Islet of Langerhans (tissue), 1 donor: ENCODE measurements around the gene UBA6.
A peak's percentile ranks its signal among the peaks of the same experiment; 100 is the strongest.
"Not testable (repeated sequence)": the region's sequence is repeated elsewhere in the genome, so short reads cannot be mapped to it uniquely, and the experiment has no call there.

Experiments used
- FAIRE-seq: peaks from one replicate; lab custom pipeline; 2011; peaks lifted over from hg19 to GRCh38; lab: Jason Lieb, UNC

The UBA6 gene

GRCh38 chr4:67700738-67701516 is at the start of gene UBA6:
UBA6 (minus strand) TSS chr4:67701155; CDS start chr4:67701119, 36 bp downstream.
- FAIRE-seq = peak; percentile 84

GRCh38 chr4:67750691-67751090 is 49.7 kb upstream of the UBA6 start:
- no peak for FAIRE-seq

GRCh38 chr4:67749286-67749685 is 48.3 kb upstream of the UBA6 start:
- FAIRE-seq = no peak

- peak; percentile 98 for FAIRE-seq
These were observed 46.0 kb upstream of the UBA6 start for GRCh38 chr4:67746797-67747495.

GRCh38 chr4:67744561-67745283 is 43.8 kb upstream of the UBA6 start:
- FAIRE-seq = no peak

GRCh38 chr4:67743194-67743593 is 42.2 kb upstream of the UBA6 start:
- FAIRE-seq = no peak

GRCh38 chr4:67736262-67736661 is 35.3 kb upstream of the UBA6 start:
- FAIRE-seq = no peak

GRCh38 chr4:67735325-67735724 is 34.4 kb upstream of the UBA6 start:
- FAIRE-seq = no peak

- FAIRE-seq = not testable (repeated sequence)
These were observed 29.6 kb upstream of the UBA6 start for GRCh38 chr4:67730511-67730910.

- no peak for FAIRE-seq
These were observed 26.3 kb upstream of the UBA6 start for GRCh38 chr4:67727124-67727850.

GRCh38 chr4:67725981-67726380 is 25.0 kb upstream of the UBA6 start:
- FAIRE-seq = no peak

- no peak for FAIRE-seq
These were observed 24.2 kb upstream of the UBA6 start for GRCh38 chr4:67725132-67725531.

- no peak for FAIRE-seq
These were observed 23.0 kb upstream of the UBA6 start for GRCh38 chr4:67723949-67724348.

GRCh38 chr4:67723341-67723740 is 22.4 kb upstream of the UBA6 start:
- FAIRE-seq = no peak

GRCh38 chr4:67721770-67722597 is 21.0 kb upstream of the UBA6 start:
- FAIRE-seq = no peak

- FAIRE-seq = no peak
These were observed 20.4 kb upstream of the UBA6 start for GRCh38 chr4:67721315-67721769.

GRCh38 chr4:67719953-67720617 is 19.1 kb upstream of the UBA6 start:
- FAIRE-seq = no peak

- no peak for FAIRE-seq
These were observed 17.9 kb upstream of the UBA6 start for GRCh38 chr4:67718848-67719247.

GRCh38 chr4:67717586-67717985 is 16.6 kb upstream of the UBA6 start:
- FAIRE-seq = no peak

GRCh38 chr4:67714955-67715354 is 14.0 kb upstream of the UBA6 start:
- no peak for FAIRE-seq

- FAIRE-seq = no peak
These were observed 13.3 kb upstream of the UBA6 start for GRCh38 chr4:67714248-67714583.
